H1 (cell line): ENCODE data around the gene KIF26B. TPM values are rescaled to one million over a fixed set of nuclear protein-coding genes. Genes with fewer than 3 reads are reported as not detected.
A peak's percentile ranks its signal among the peaks of the same experiment; 100 is the strongest.

Source experiments
- CTCF ChIA-PET: fragments of 300-600 bp; sonication (Branson Sonifier 250); formaldehyde crosslinking; loops from one replicate; lab custom pipeline; 2021; ENCODE audit not compliant: partially characterized antibody; lab: Charles Lee
- POLR2A ChIA-PET: fragments of 300-600 bp; sonication (Branson Sonifier 250); formaldehyde crosslinking; loops from one replicate; lab custom pipeline; 2021; ENCODE audit warnings: inconsistent platforms; ENCODE audit not compliant: partially characterized antibody; lab: Charles Lee
- DNase-seq, 2 experiments: peaks; one replicate each; pipeline versions ENCODE4 v3.0.0 to v3.0.0-alpha.2; 2010 to 2022; ENCODE audit warnings: low spot score in 2 of 2, low read depth in 1 of 2, mixed read lengths in 1 of 2
- FAIRE-seq: peaks from 2 replicates; lab custom pipeline; 2011; peaks lifted over from hg19 to GRCh38; lab: Jason Lieb, UNC
- H2AFZ ChIP-seq: 2 replicates; pipeline ENCODE4 v1.8.1; 2012; ENCODE audit warnings: low read length, inconsistent platforms
- H2AK5ac ChIP-seq: 2 replicates; pipeline ENCODE4 v1.6.1; 2013; ENCODE audit warnings: low read depth, low read length
- H2BK120ac ChIP-seq: replicated peaks from 2 replicates; pipeline ENCODE3; 2013; ENCODE audit warnings: low read depth, low read length, inconsistent platforms
- H2BK12ac ChIP-seq: 2 replicates; pipeline ENCODE4 v1.6.1; 2013; ENCODE audit warnings: low read depth, low read length
- H2BK15ac ChIP-seq: 2 replicates; pipeline ENCODE4 v1.6.1; 2013; ENCODE audit warnings: low read length
- H2BK20ac ChIP-seq: 2 replicates; pipeline ENCODE4 v1.6.1; 2013; ENCODE audit warnings: low read length
- H2BK5ac ChIP-seq: 2 replicates; pipeline ENCODE4 v1.6.1; 2013; ENCODE audit warnings: low read depth, low read length
- H3K14ac ChIP-seq: 2 replicates; pipeline ENCODE4 v1.6.1; 2013; ENCODE audit warnings: inconsistent platforms; ENCODE audit not compliant: insufficient read length
- H3K18ac ChIP-seq: 2 replicates; pipeline ENCODE4 v1.6.1; 2013; ENCODE audit warnings: low read length; ENCODE audit errors: extremely low read depth
- H3K23ac ChIP-seq: 2 replicates; pipeline ENCODE4 v1.6.1; 2013; ENCODE audit warnings: inconsistent platforms; ENCODE audit not compliant: insufficient read length
- H3K23me2 ChIP-seq: 2 replicates; pipeline ENCODE4 v1.6.1; 2013; ENCODE audit warnings: low read depth, low read length
- H3K27ac ChIP-seq: 2 replicates; pipeline ENCODE4 v1.6.1; 2011; ENCODE audit warnings: low read depth, low read length, inconsistent platforms
- H3K27me3 ChIP-seq, 4 experiments: replicated peaks in 1 of 4; 1 replicate in 1 of 4; 2 replicates in 3 of 4; pipeline versions ENCODE4 v1.6.1 to v1.8.1; 2011 to 2013; ENCODE audit warnings: low read length in 3 of 4, mild to moderate bottlenecking in 3 of 4, inconsistent platforms in 2 of 4, mixed read lengths in 2 of 4, moderate library complexity in 1 of 4; ENCODE audit not compliant: control insufficient read depth in 3 of 4, insufficient read depth in 3 of 4; ENCODE audit errors: extremely low read depth in 1 of 4
- H3K36me3 ChIP-seq, 4 experiments: 2 replicates each; pipeline versions ENCODE4 v1.6.1 to v1.8.1; 2011 to 2013; ENCODE audit warnings: mild to moderate bottlenecking in 4 of 4, low read length in 3 of 4, moderate library complexity in 2 of 4, control low read depth in 1 of 4, inconsistent platforms in 1 of 4; ENCODE audit not compliant: insufficient read depth in 4 of 4, control insufficient read depth in 2 of 4
- H3K4ac ChIP-seq: replicated peaks from 2 replicates; pipeline ENCODE3; 2013; ENCODE audit warnings: low read length, low read depth, mixed read lengths, inconsistent platforms; ENCODE audit not compliant: insufficient read length
- H3K4me1 ChIP-seq, 4 experiments: replicated peaks in 1 of 4; 1 replicate in 1 of 4; 2 replicates in 3 of 4; pipeline versions ENCODE4 v1.6.1 to v1.8.1; 2011 to 2013; ENCODE audit warnings: low read length in 3 of 4, inconsistent platforms in 2 of 4, mixed read lengths in 1 of 4; ENCODE audit not compliant: insufficient read depth in 4 of 4, control insufficient read depth in 3 of 4
- H3K4me2 ChIP-seq, 2 experiments: 2 replicates each; pipeline versions ENCODE4 v1.6.1 to v1.8.1; 2011 to 2013; ENCODE audit warnings: low read depth in 2 of 2, low read length in 2 of 2, control low read depth in 1 of 2, inconsistent platforms in 1 of 2, mild to moderate bottlenecking in 1 of 2; ENCODE audit not compliant: insufficient read depth in 1 of 2
- H3K4me3 ChIP-seq, 4 experiments: fragments of 200-600, 300-600 bp in 1 of 4; sonication (generic), shearing (Covaris generic), sonication (Bioruptor Twin) in 1 of 4; 2 replicates each; pipeline versions ENCODE4 v1.5.1 to v1.8.1; 2011 to 2016; ENCODE audit warnings: low read length in 4 of 4, low read depth in 3 of 4, control low read depth in 2 of 4, inconsistent platforms in 2 of 4, mild to moderate bottlenecking in 2 of 4, mixed read lengths in 1 of 4, moderate library complexity in 1 of 4; ENCODE audit not compliant: insufficient read depth in 2 of 4; ENCODE audit errors: extremely low read depth in 1 of 4
- H3K56ac ChIP-seq: replicated peaks from 2 replicates; pipeline ENCODE3; 2013; ENCODE audit warnings: low read depth, mild to moderate bottlenecking, mixed read lengths, low read length, inconsistent platforms; ENCODE audit not compliant: insufficient read length
- H3K79me1 ChIP-seq: 2 replicates; pipeline ENCODE4 v1.6.1; 2013; ENCODE audit warnings: low read depth, low read length, control low read depth
- H3K79me2 ChIP-seq, 2 experiments: 2 replicates each; pipeline versions ENCODE4 v1.6.1 to v1.8.1; 2012 to 2013; ENCODE audit warnings: low read length in 2 of 2, mild to moderate bottlenecking in 2 of 2, inconsistent platforms in 1 of 2; ENCODE audit not compliant: insufficient read depth in 2 of 2, control insufficient read depth in 1 of 2
- H3K9ac ChIP-seq, 4 experiments: replicated peaks in 1 of 4; 1 replicate in 1 of 4; 2 replicates in 3 of 4; pipeline versions ENCODE4 v1.6.1 to v1.8.1; 2011 to 2013; ENCODE audit warnings: low read depth in 3 of 4, low read length in 3 of 4, control low read depth in 2 of 4, mild to moderate bottlenecking in 2 of 4, moderate library complexity in 2 of 4, inconsistent platforms in 1 of 4; ENCODE audit errors: extremely low read depth in 1 of 4
- H3K9me3 ChIP-seq, 2 experiments: 2 replicates each; pipeline versions ENCODE4 v1.6.1 to v1.8.1; 2012 to 2013; ENCODE audit warnings: mild to moderate bottlenecking in 2 of 2, moderate library complexity in 2 of 2, control low read depth in 1 of 2, inconsistent platforms in 1 of 2, low read depth in 1 of 2, low read length in 1 of 2, mixed read lengths in 1 of 2; ENCODE audit not compliant: insufficient read depth in 2 of 2
- H4K20me1 ChIP-seq, 2 experiments: replicated peaks in 1 of 2; 2 replicates each; pipeline versions ENCODE3 to v1.8.1; 2011 to 2013; ENCODE audit warnings: inconsistent platforms in 2 of 2, low read length in 2 of 2, mild to moderate bottlenecking in 1 of 2; ENCODE audit not compliant: insufficient read depth in 2 of 2, control insufficient read depth in 1 of 2
- H4K5ac ChIP-seq: 2 replicates; pipeline ENCODE4 v1.6.1; 2013; ENCODE audit warnings: low read length, low read depth, mixed read lengths, inconsistent platforms; ENCODE audit not compliant: insufficient read length
- H4K8ac ChIP-seq: 2 replicates; pipeline ENCODE4 v1.8.0; 2013; ENCODE audit warnings: mild to moderate bottlenecking, moderate library complexity, low read length, inconsistent platforms; ENCODE audit not compliant: insufficient read depth; ENCODE audit errors: extremely low read depth
- H4K91ac ChIP-seq: replicated peaks from 2 replicates; pipeline ENCODE3; 2013; ENCODE audit warnings: low read length, mixed read lengths, inconsistent platforms; ENCODE audit not compliant: insufficient read length
- BRCA1 ChIP-seq: IDR thresholded peaks from 2 replicates; pipeline ENCODE4 v1.6.1; 2012; ENCODE audit warnings: low read depth, low read length, improper control_type of control experiment
- CREB1 ChIP-seq: IDR thresholded peaks from 2 replicates; pipeline ENCODE4 v1.6.1; 2012; ENCODE audit warnings: inconsistent platforms
- CTBP2 ChIP-seq: IDR thresholded peaks from 2 replicates; pipeline ENCODE4 v1.7.0; 2011; ENCODE audit warnings: borderline replicate concordance, mild to moderate bottlenecking, moderate library complexity, mixed read lengths, low read length; ENCODE audit not compliant: insufficient read depth, insufficient read length
- EP300 ChIP-seq, 2 experiments: IDR thresholded peaks; 1 replicate in 1 of 2; 2 replicates in 1 of 2; pipeline ENCODE4 v1.6.1; 2011 to 2012; ENCODE audit warnings: low read depth in 2 of 2, low read length in 2 of 2, mild to moderate bottlenecking in 2 of 2, borderline replicate concordance in 1 of 2, inconsistent platforms in 1 of 2, moderate library complexity in 1 of 2
- FOSL1 ChIP-seq: IDR thresholded peaks from 2 replicates; pipeline ENCODE4 v1.6.1; 2011; ENCODE audit warnings: mild to moderate bottlenecking, low read depth, low read length, moderate library complexity; ENCODE audit not compliant: insufficient read depth
- HDAC6 ChIP-seq: IDR thresholded peaks from one replicate; pipeline ENCODE4 v1.7.1; 2012; ENCODE audit warnings: low read depth, mild to moderate bottlenecking, inconsistent platforms, low read length, moderate library complexity
- KDM1A ChIP-seq: fragments of 200-600, 300-600 bp; sonication (generic); IDR thresholded peaks from 2 replicates; pipeline ENCODE4 v1.7.1; 2016; ENCODE audit warnings: mild to moderate bottlenecking, low read length, borderline replicate concordance
- POLR2A ChIP-seq, 2 experiments: IDR thresholded peaks; 1 replicate in 1 of 2; 2 replicates in 1 of 2; pipeline ENCODE4 v1.6.1; 2011; ENCODE audit warnings: low read depth in 2 of 2, low read length in 2 of 2, mild to moderate bottlenecking in 2 of 2; ENCODE audit errors: control extremely low read depth in 1 of 2
- POLR2AphosphoS5 ChIP-seq: IDR thresholded peaks from 2 replicates; pipeline ENCODE4 v1.6.1; 2011; ENCODE audit warnings: low read depth, low read length
- SAP30 ChIP-seq: fragments of 300-600 bp; sonication (generic); IDR thresholded peaks from 2 replicates; pipeline ENCODE4 v1.7.1; 2012; ENCODE audit warnings: low read length, moderate library complexity, mild to moderate bottlenecking, inconsistent platforms; ENCODE audit not compliant: insufficient read depth, insufficient replicate concordance
- SIRT6 ChIP-seq: IDR thresholded peaks from one replicate; pipeline ENCODE4 v1.7.1; 2012; ENCODE audit warnings: low read length, inconsistent platforms
- TAF1 ChIP-seq: IDR thresholded peaks from 2 replicates; pipeline ENCODE4 v1.6.1; 2011; ENCODE audit warnings: mild to moderate bottlenecking, low read depth, low read length
- ZNF274 ChIP-seq: IDR thresholded peaks from 2 replicates; pipeline ENCODE4 v1.7.0; 2012; ENCODE audit warnings: low read length, borderline replicate concordance; ENCODE audit errors: extremely low read depth
- WGBS, 2 experiments: shearing (Covaris generic) in 1 of 2; methylation state at CpG; one replicate each; pipeline versions ENCODE4 v1.1.6 to v1.1.7; 2013 to 2015; ENCODE audit warnings: low lambda C conversion rate in 2 of 2, mixed read lengths in 2 of 2, inconsistent platforms in 1 of 2, low coverage in 1 of 2, missing lambda C conversion rate in 1 of 2; ENCODE audit not compliant: insufficient replicate concordance in 2 of 2, insufficient coverage in 1 of 2, insufficient read length in 1 of 2; ENCODE audit errors: extremely low coverage in 1 of 2, missing lambda C conversion rate in 1 of 2; 5-methylcytosine and 5-hydroxymethylcytosine counted together
- polyA plus RNA-seq, 7 experiments: library from polyadenylated mRNA; depleted of rRNA in 3 of 7; stranded (reverse) in 5 of 7; unstranded in 2 of 7; fragments of >200 nt in 5 of 7; fragments of 200-250 nt in 2 of 7; gene quantifications; 1 replicate in 5 of 7; 2 replicates in 1 of 7; 4 replicates in 1 of 7; pipeline versions ENCODE4 v1.2.1 to v1.2.3, GENCODE V29; 2011 to 2013; ENCODE audit warnings: missing spikeins in 2 of 7, mixed read lengths in 2 of 7
- total RNA-seq: library from RNA; stranded (reverse); fragmentation: NEBNext Ultra II Directional; extraction: Animal tissue kit (Norgen Biotek cat#: 25700); gene quantifications from 2 replicates; pipeline ENCODE4 v1.2.1, GENCODE V29; 2021
- TF ChIP-seq, protein P1 (sequence below): IDR thresholded peaks from 2 replicates; pipeline ENCODE4 v1.6.1; 2011; ENCODE audit warnings: low read length, improper control_type of control experiment

The KIF26B gene
- total and polyA plus RNA-seq, 2 of the 8 experiments (the other 6 are each of a cell fraction or from before 2014, with no cell fraction given) = 0.06 to 0.28 TPM

DNA sequence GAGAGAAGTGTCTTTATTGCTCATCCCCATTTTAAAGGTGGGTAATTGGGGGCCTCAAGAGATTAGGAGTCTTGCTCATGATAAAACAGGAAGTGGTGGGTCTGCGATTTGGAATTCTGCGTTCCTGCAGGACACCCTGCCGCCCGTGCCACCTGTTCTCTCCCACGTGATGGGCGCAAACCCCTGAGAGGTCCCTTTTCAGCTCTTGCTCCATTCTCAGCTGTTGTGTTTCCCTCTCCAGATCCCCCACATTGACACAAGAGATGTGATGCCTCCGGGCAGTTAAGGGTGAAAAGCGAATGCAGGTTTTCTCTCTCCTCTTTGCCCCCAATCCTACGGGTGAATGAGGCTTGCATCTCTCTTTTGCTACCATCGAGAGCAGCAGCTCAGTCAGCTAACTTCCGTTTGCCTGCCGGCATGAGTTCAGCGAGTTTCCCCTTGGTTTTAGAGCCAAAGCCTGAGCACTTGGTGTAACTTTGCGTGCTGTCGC lies 57.5 kb downstream of the KIF26B start:
- H3K4me3 ChIP-seq = no peak overlapping the region
- ChIA-PET CTCF (no interaction called here), POLR2A (interaction anchor here (0.8 kb wide), 1 partner anchor 9 kb away, joined by 3 read pairs; no protein-coding TSS in a partner anchor)
- no peak for DNase-seq
- no peak overlapping the region for H3K56ac ChIP-seq
- H3K18ac ChIP-seq = no peak overlapping the region
- H2BK5ac ChIP-seq = no peak overlapping the region
- no peak overlapping the region for H3K23ac ChIP-seq
- 89% methylated on average over 15 of the region's 15 CpGs; no CpG with 5 or more reads in 1 of the 2 experiments for WGBS, 2 experiments
- H2BK12ac ChIP-seq = 0 out of 2 replicates have a peak overlapping the region, but pooled peaks have one; percentile 0
- no peak overlapping the region for H3K4ac ChIP-seq
- H3K4me1 ChIP-seq = peaks cover 0 to 4% (median 1%) of the 10 kb centered on the region in 4 experiments; a peak in 4 of 7 replicates
- no peak overlapping the region for H3K27ac ChIP-seq
- H3K36me3 ChIP-seq = no peaks in the 10 kb centered on the region
- H2BK15ac ChIP-seq = no peak overlapping the region
- no peak overlapping the region for H3K14ac ChIP-seq
- no peaks in the 10 kb centered on the region for H3K79me1 ChIP-seq
- H3K23me2 ChIP-seq = no peaks in the 10 kb centered on the region
- no peak overlapping the region for H2AK5ac ChIP-seq
- no peak overlapping the region for H3K9ac ChIP-seq
- no peak overlapping the region for H2BK20ac ChIP-seq
- H4K91ac ChIP-seq = no peak overlapping the region
- H3K79me2 ChIP-seq = no peaks in the 10 kb centered on the region
- H3K9me3 ChIP-seq = no peaks in the 10 kb centered on the region
- H3K4me2 ChIP-seq = no peak overlapping the region
- no peak overlapping the region for H2BK120ac ChIP-seq
- H3K27me3 ChIP-seq = no peaks in the 10 kb centered on the region
- no peak for FAIRE-seq
- H4K20me1 ChIP-seq = no peaks in the 10 kb centered on the region
- H4K8ac ChIP-seq = no peak overlapping the region
- no peak overlapping the region for H2AFZ ChIP-seq
- no peak overlapping the region for H4K5ac ChIP-seq
- TF ChIP-seq EP300 (IDR thresholded peaks at IDR 0.05; ENCODE audit: borderline replicate concordance in 1 of 2, low read depth in 2 of 2, low read length in 2 of 2) = no peak
- no peak for TF ChIP-seq KDM1A
- no peak for TF ChIP-seq BRCA1
- no peak for TF ChIP-seq SAP30
- no peak for TF ChIP-seq POLR2AphosphoS5
- TF ChIP-seq POLR2A (IDR thresholded peaks at IDR 0.05; ENCODE audit: control extremely low read depth in 1 of 2, low read depth in 2 of 2, low read length in 2 of 2) = no peak
- no peak for TF ChIP-seq ZNF274
- TF ChIP-seq SIRT6 = no peak
- TF ChIP-seq HDAC6 = no peak
- TF ChIP-seq, protein P1, sequence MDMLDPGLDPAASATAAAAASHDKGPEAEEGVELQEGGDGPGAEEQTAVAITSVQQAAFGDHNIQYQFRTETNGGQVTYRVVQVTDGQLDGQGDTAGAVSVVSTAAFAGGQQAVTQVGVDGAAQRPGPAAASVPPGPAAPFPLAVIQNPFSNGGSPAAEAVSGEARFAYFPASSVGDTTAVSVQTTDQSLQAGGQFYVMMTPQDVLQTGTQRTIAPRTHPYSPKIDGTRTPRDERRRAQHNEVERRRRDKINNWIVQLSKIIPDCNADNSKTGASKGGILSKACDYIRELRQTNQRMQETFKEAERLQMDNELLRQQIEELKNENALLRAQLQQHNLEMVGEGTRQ = no peak
- TF ChIP-seq FOSL1 = no peak
- TF ChIP-seq CTBP2 = no peak
- no peak for TF ChIP-seq CREB1
- TF ChIP-seq TAF1 = no peak
